Kasumi-1 (cell line): ENCODE measurements around the gene RAMP2.
"Not testable (repeated sequence)": the region's sequence is repeated elsewhere in the genome, so short reads cannot be mapped to it uniquely, and the experiment has no call there.

Experiments
- DNase-seq, 2 experiments: peaks; one replicate each; lab custom pipeline; 2025; lab: John Stamatoyannopoulos, UW

Gene RAMP2

GRCh38 chr17:42768006-42768405 lies 7.0 kb downstream of the RAMP2 start:
- not testable (repeated sequence) for DNase-seq

DNA sequence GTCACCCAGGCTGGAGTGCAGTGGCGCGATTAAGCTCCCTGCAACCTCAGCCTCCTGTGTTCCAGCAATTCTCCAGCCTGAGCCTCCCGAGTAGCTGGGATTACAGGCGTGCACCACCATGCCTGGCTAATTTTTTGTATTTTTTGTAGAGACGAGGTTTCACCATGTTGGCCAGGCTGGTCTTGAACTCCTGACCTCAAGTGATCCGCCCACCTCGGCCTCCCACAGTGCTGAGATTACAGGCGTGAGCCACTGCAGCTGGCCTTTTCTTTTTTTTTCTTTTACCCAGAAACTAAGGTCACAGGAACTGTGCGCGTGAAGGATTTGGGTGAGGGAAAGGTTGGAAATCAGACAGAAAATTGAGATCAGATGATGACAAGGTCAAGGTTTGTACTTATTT lies 8.9 kb downstream of the RAMP2 start:
- DNase-seq = not testable (repeated sequence)

- no peak for DNase-seq
Observed at GRCh38 chr17:42772945-42773289, 11.9 kb downstream of the RAMP2 start.

GRCh38 chr17:42773290-42774035 lies 12.4 kb downstream of the RAMP2 start, which contains the start of gene VPS25:
VPS25 (plus strand) TSS chr17:42773449; CDS start chr17:42773476, 27 bp downstream.
- DNase-seq = peak; percentile 68 to 74

DNA sequence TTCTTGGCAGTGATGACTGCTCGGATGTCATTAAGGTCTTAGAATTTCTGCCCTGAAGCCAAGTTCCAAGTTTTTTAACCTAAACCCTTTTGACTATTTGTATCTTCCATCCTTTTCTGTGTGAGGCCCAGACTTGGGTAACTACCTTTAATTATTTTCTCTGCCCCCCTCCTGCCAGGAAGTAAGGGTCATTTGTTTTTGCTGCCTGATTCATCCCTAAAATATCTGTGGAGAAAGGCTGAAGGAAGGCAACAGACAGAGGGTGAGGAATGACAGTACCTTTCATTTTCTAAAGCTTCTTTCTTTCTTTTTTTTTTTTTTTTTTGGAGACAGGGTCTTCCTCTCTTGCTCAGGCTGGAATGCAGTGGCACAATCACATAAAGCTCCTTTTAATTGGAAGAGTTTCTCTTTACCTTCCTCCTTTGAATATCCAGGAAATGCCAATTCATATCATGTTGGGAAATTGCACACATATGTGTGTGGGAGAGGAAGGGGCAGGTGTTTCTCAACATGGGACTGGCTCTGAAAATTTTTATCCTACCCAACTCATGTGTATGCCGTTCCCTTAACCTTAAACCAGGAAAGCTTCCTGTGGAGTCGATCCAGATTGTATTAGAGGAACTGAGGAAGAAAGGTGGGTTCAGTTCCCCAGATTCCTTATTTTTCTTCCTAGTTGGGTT lies 13.2 kb downstream of the RAMP2 start:
- no peak for DNase-seq

- DNase-seq = peak; percentile 87 to 92
Observed at GRCh38 chr17:42775534-42776098, 14.6 kb downstream of the RAMP2 start.

GRCh38 chr17:42778570-42778969 lies 17.5 kb downstream of the RAMP2 start:
- no peak for DNase-seq

DNA sequence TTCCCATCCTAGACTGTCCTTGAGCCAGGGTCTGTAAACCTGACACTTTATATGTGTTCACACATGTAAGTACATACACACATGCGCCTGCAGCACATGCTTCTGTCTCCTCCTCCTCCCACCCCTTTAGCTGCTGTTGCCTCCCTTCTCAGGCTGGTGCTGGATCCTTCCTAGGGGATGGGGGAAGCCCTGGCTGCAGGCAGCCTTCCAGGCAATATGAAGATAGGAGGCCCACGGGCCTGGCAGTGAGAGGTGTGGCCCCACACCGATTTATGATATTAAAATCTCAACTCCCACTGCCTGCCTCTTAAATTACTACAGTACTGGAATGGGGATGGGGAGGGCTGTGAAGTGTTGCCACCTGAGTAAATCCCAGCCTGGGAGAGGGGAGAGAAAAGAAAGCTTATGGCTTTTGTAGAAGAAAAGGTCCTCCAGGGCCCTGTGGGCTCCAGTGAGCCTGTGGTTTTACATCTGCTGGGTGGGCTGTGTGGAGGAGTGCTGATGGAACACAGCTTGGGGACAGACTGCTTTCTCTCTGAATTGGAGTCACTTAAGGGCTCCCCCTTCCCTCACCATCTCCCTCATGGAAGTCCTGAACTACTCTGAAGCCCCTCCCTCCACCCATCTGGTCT lies 18.4 kb downstream of the RAMP2 start:
- no peak for DNase-seq

- DNase-seq = no peak
Observed at GRCh38 chr17:42779936-42780850, 19.2 kb downstream of the RAMP2 start, which contains the start of gene WNK4. WNK4 (plus strand) TSS chr17:42780610; CDS start chr17:42780699, 89 bp downstream.

GRCh38 chr17:42780851-42781638 lies 20.0 kb downstream of the RAMP2 start:
- no peak for DNase-seq

DNA sequence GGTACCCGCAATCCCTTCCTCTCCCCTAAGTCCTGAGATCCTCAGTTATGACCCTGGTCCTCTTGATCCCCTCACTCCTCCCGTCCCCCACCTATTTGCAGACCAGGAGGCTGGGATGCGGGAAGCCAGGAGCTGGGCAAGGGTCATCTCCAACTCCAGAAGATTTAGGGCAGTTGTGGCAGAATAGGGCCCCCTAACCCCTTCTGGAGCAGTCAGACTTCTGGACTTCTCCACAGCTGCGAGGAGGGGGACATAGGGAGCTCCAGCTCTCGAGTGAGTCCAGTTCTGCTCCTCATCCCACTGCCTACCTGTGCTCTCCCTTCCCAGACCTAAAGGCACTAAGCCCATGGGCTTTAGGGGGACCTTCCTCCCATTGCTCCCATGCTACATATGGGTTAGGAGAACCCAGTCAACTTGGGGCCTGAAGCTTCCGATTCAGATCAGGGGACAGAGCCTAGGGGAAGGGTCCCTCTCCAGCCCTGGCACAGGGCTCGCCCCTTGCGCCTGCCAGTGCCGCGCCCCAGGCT lies 20.7 kb downstream of the RAMP2 start:
- no peak for DNase-seq

- DNase-seq = no peak
Observed at GRCh38 chr17:42782166-42783061, 21.4 kb downstream of the RAMP2 start.

DNA sequence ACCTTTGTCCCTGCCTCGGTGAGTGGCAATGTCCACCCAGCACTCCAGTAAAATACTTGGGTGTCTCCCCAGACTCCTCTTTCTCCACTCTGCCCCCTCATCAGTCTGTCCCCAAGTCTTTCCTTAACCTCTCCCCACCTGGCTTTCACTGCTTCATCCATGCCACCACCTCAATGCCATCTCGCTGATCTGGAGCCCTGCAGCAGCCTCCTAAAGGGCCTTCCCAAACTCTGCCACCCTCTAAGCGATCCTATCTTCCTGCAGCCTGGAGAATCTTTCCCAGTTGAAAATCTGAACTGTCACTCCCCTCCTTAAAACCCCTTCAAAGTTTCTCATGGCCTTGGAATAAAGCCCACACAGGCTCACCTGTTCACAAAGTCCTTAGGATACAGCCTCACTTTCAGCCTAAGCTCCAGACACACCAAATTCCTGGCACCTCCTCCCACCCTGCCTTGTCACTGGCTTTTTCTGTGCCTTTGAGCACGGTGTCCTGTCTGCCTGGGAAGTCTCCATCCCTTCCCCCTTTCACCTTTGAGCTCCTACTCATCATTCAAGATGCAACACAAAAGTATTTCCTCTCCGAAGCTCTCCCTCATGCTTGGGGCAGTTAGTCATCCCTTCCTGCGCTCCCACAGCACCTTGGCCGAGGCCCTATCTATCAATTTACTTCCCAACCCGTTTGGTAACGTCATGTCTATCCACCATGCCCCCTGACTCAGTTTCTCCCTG lies 22.2 kb downstream of the RAMP2 start:
- no peak for DNase-seq

DNA sequence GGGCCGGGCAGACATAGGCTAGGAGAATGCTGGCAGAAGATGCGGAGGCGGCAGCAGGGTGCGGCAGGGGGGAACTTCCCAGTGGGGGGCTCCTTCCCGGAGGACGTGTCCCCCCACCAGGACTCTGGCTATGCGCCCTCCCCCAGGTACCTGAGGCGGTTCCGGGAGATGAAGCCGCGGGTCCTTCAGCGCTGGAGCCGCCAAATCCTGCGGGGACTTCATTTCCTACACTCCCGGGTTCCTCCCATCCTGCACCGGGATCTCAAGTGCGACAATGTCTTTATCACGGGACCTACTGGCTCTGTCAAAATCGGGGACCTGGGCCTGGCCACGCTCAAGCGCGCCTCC lies 22.7 kb downstream of the RAMP2 start:
- no peak for DNase-seq

GRCh38 chr17:42784409-42784808 lies 23.4 kb downstream of the RAMP2 start:
- DNase-seq = no peak

- no peak for DNase-seq
Observed at GRCh38 chr17:42784811-42785592, 24.0 kb downstream of the RAMP2 start.

GRCh38 chr17:42787266-42787665 lies 26.2 kb downstream of the RAMP2 start:
- no peak for DNase-seq

DNA sequence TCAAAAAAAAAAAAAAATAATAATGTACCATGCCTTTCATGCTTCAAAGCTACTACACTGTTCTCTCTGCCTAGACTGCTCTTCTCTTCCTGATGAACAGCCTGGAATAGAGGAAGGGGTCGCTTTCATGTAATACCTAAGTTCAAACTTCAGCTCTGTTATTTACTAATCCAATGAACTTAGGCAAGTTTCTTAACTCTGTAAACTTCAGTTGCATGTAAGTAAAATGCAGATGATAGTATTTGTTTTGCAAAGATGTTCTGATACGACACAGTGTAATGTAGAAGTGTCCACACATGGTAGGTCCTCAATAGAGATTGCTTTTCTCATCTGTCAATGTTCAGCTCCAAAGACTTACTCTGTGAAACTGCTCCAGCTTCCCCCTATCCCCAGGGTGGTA lies 30.9 kb downstream of the RAMP2 start:
- DNase-seq = no peak
